Suppressor macrophage treated with lipopolysaccharide for 1 hour (primary cell): ENCODE data around the gene FBN3.
"Not testable (repeated sequence)": the region's sequence is repeated elsewhere in the genome, so short reads cannot be mapped to it uniquely, and the experiment has no call there.

Source experiments
- DNase-seq, 3 donors: peaks; one replicate each; pipeline ENCODE4 v3.0.0-alpha.2; 2020 to 2022

Gene FBN3

GRCh38 chr19:8115805-8116396 lies 33.5 kb downstream of the FBN3 start:
- no peak for DNase-seq

DNA sequence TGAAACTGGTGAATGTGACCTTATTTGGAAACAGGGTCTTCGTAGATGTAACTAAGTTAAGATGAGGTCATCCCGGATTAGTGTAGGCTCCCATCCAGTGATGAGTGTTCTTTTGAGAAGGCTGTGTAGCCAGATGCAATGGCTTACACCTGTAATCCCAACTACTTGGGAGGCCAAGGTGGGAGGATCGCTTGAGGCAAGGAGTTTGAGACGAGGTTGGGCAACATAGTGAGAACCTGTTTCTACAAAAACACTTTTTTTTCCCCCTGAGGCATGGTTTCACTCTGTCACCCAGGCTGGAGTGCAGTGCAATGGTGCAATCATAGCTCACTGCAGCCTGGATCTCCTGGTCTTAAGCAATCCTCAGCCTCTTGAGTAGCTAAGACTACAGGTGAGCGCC lies 36.4 kb downstream of the FBN3 start:
- DNase-seq: no peak

DNA sequence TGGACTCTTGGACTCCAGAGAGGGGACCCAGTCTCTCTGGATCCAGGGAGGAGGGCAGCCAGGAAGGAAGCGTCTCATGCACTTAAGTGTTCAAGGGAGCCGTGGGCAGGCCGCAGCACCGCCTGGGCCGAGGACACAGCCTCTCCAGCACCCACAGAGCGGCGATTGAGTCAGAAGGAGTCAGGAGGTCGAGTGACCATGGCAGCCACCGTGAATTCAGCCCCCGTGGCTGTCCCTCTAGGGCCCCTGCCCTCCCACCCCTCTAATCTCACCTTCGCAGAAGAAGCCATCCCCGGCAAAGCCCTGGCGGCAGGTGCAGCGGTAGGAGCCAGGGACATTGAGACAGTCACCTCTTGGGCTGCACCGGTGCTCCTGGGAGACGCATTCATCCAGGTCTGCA lies 38.0 kb downstream of the FBN3 start:
- DNase-seq: no peak

DNA sequence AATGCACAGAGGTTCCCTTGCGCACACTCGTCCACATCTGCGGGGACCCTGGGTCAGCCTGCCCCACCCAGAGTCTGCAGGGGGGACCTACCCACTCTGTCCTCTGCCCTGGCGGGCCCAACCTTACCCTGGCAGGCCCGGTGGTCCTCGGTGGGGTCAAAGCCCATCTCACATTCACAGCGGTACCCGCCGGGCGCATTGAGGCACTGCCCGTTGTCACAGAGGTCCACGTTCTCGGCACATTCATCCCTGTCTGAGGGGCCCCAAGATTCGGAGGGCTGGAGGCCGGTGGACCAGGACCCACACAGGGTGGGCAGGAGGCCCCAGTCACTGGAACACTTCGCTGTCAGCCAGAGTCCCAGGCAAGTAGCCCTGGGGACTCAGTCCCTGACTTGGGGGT lies 38.5 kb downstream of the FBN3 start:
- DNase-seq: no peak

DNA sequence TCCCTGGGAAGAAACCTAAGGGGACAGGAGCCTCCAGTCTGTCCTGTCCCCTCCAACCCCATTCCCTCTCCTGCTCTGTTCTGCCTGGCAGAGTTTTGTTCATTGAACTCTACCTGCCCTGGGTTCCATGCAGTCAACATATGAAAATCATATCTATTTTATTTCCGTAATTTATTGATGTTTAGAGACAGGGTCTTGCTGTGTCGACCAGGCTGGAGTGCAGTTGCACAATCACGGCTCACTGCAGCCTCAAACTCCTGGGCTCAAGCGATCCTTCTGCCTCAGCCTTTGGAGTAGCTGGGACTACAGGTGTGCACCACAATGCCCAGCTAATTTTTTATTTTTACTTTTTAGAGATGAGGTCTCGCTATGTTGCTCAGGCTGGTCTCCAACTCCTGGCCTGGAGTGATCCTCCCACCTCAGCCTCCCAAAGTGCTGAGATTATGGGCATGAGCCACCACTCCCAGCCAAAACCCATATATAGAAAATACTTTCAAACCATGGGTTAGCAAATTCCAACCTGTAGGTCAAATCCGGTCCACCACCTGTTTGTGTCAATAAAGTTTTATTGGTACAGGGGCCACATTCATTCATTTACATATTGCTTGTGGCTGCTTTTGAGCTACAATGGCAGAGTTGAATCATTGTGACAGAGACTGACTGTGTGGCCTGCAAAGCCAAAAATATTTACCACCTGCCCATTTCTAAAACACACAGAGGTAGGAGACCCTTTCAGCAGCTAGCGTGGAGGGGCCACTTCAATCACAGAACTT lies 39.3 kb downstream of the FBN3 start:
- no peak for DNase-seq

DNA sequence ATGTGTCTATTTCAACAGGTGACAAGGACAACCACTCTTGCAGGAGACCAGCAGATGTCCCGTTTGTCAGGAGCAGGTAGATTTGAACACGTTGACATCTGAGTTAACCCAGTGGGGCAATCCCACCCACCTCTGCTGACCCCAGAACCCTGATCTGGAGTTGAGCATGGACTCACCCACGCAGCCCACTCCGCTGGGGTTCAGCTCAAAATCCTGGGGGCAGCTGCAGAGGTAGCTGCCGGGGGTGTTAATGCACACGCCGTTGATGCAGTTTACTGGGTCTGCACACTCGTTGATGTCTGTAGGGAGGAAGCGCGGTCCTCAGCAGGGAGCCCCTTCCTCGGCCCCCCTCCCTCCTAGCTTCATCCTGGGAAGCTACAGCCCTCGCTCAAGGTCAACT lies 39.9 kb downstream of the FBN3 start:
- DNase-seq: no peak

DNA sequence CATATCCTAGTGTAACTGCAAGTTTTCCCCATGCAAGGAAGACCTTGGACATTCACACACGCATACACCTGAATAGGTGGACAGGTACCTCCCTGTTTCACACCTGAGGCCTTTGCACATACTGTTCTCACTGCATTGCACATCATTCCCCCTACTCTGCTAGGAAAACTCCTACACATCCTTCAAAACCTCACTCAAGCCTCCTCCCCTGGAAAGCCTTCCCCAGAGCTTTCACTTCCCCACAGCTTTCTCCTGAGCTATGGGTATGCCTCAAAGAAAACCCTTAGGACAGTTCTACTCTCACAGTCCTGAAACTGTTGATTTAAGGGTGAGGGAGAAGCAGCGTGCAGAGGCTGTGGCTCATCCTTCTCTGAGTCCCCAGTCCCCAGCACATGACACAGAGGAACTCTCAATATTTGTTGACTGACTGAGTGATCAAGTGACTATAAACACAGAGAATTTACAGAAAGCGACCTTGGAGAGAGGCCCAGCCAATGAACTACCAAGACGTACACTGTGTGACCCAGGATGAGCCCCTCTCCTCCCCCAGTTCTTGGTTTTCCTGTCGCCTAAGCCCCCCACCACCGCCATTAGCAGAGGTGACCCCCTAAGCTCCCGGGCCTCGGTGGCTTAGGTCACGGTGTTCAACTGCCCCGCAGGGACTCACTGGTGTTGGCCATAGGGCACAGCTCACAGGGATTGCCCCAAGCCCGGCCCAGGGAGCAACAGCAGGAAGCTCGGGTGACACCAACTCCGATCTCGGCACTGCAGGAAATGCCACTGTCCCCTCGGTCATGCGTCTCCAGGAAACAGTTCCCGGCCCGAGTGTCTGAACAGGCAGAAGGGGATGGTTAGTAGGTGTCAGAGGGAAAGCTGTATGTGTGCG lies 40.6 kb downstream of the FBN3 start:
- no peak for DNase-seq

DNA sequence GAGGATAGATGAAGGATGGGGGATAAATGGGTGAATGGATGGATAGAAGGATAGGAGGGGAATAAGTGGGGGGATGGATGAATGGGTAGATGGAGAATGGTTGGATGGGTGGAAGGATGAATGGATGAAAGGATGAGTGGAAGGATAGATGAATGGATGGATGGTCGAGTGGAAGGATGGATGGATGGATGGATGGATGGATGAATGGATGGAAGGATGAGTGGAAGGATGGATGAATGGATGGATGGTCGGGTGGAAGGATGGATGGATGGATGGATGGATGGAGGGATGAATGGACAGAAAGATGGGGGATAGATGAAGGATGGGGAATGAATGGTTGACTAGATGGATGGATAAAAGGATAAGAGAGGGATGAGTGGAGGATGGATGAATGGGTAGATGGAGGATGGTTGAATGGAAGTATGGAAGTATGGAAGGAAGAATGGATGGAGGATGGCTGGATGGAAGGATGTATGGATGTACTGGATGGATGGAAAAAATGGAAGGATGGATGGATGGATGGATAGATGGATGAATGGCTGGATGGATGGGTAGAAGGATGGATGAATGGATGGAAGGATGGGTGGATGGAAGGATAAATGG lies 42.0 kb downstream of the FBN3 start:
- no peak for DNase-seq

DNA sequence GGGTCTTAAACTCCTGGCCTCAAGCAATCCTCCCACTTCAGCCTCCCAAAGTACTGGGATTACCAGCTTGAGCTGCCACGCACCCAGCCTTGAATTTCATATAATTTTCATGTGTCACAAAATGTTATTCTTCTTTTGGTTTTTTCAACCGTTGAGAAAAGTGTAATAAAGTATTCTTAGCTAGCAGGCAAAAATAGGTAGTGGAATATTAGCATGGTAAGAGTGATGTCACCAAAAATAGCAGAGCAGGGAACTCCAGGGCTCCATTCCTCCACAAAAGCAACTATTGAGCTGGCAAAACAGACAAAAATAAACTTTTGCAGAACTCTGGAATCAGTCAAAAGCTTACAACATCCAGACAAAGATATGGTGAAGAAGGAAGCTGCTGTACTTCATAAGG lies 43.9 kb downstream of the FBN3 start:
- no peak for DNase-seq

GRCh38 chr19:8101910-8102309 lies 47.5 kb downstream of the FBN3 start:
- not testable (repeated sequence) for DNase-seq

- no peak for DNase-seq
Observed at GRCh38 chr19:8101311-8101710, 48.1 kb downstream of the FBN3 start.

DNA sequence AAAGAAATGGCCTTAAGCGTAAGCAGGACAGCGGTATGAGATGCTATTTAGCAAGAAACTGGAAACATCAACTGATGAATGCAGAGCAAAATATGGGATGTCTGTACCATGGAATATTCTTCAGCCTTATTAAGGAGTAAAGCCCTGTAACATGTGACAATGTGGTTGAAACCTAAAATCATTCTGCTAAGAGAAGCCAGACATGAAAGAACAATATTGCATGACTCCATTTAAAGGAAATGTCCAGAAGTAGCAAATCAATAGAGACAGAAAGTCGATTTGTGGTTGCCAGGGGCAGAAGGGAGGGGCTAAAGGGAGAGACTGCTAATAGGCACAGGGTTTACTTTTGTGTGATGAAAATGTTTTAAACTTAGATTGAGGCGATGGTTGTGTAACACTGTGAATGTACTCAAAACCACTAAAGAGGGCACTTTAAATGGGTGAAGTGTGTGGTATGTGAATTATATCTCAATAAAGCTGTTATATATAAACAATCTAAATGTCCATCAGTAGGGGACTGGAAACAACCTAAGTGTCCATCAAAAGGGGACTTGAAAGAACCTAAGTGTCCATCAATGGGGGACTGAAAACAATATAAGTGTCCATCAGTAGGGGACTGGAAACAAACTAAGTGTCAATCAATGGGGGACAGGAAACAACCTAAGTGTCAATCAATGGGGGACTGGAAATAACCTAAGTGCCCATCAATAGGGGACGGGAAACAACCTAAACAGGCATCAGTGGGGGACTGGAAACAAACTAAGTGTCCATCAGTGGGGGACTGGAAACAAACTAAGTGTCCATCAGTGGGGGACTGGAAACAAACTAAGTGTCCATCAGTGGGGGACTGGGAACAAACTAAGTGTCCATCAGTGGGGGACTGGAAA lies 51.5 kb downstream of the FBN3 start:
- DNase-seq: no peak

DNA sequence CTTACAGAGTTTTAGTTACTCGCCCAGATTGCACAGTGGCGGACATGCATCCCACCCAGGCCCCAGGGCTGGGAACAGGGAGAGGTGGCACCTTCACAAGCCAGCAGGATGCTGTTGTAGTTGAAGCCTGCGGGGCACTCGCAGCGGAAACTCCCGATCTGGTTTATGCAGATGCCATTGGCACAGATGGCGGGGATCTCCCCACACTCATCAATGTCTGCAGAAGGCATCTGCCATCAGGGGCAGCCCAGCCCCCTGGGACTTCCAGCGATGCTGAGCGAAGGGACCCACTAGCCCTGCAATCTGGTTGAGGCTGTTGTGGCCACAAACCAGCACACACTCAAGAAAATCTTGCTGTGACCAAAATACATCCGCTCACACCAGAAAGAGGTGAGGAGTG lies 52.2 kb downstream of the FBN3 start:
- no peak for DNase-seq

DNA sequence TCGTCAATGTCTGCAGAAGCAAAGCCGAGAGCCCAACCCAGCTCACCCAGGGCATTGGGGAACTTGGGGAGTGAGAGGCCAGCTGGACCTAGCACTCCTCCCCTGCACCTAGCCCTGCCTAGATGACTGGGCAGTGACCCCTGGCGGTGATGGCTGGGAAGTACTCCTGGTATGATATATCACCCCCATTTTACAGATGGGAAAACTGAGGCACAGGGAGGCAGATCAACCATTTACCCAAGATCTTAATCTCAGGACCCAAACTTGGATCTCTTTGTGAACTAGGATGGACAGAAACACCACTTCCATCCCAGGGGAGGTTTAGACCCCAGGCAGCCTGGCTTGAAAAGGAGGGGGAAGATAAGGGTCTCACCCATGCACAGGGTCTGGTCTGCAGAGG lies 53.3 kb downstream of the FBN3 start:
- DNase-seq: no peak

DNA sequence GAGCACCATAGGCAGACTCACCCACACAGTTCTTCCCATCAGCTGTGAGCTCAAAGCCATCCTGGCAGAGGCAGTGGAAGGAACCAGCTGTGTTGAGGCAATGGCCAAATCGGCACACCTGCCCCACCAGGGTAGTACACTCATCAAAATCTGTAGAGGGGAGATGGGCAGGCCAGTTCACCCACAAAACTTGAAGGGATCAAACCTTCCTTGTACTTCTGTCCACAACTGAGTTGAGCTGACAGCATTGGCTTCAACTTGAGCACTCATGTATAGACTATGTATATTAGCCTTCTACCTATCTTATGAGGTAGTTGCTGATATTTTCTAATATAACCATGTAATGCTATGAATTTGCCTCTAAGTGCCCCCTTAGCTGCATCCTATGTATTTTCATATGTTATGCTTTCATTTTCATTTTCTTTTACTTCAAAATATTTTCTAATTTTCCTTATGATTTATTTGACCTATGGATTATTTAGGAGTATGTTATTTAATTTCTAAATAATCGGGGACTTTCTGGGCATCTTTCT lies 54.0 kb downstream of the FBN3 start:
- DNase-seq: no peak

DNA sequence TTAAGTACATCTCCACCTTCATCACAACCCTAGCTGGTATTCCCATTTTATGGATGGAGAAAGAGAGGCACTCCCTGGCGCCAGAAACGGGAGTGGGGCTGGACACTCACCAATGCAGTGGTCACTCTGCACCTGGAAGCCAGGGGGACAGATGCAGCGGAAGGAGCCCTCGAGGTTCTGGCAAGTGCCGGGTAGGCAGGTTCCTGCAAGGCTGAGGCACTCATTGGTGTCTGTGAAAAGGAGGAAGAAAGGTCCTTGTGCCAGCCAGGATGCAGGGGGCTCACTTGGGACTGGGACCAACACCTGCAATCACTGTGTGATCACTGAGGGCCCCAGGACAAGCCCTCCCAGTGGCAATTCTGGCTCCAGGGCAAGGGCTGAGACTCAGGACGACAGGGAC lies 55.1 kb downstream of the FBN3 start:
- no peak for DNase-seq

DNA sequence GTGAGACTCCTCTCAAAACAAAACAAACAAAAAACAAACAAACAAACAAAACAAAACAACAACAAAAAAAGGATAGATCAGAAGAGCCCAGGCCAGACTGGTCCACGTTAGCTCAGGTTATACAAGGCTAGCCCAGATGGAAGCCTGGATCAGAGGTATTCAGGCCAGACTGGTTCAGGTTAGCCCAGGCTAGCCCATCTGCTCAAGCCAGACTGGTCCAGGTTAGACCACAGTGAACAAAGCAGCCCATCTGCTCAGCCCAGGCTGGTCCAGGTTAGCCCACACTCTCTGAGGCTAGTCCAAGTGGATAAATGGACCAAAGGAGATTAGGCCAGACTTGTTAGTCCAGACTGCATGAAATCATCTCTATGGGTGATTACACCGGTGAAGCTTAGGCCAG lies 55.7 kb downstream of the FBN3 start:
- no peak for DNase-seq

GRCh38 chr19:8090950-8091349 lies 58.4 kb downstream of the FBN3 start:
- no peak for DNase-seq

- DNase-seq: no peak
Observed at GRCh38 chr19:8089664-8090601, 59.5 kb downstream of the FBN3 start.

DNA sequence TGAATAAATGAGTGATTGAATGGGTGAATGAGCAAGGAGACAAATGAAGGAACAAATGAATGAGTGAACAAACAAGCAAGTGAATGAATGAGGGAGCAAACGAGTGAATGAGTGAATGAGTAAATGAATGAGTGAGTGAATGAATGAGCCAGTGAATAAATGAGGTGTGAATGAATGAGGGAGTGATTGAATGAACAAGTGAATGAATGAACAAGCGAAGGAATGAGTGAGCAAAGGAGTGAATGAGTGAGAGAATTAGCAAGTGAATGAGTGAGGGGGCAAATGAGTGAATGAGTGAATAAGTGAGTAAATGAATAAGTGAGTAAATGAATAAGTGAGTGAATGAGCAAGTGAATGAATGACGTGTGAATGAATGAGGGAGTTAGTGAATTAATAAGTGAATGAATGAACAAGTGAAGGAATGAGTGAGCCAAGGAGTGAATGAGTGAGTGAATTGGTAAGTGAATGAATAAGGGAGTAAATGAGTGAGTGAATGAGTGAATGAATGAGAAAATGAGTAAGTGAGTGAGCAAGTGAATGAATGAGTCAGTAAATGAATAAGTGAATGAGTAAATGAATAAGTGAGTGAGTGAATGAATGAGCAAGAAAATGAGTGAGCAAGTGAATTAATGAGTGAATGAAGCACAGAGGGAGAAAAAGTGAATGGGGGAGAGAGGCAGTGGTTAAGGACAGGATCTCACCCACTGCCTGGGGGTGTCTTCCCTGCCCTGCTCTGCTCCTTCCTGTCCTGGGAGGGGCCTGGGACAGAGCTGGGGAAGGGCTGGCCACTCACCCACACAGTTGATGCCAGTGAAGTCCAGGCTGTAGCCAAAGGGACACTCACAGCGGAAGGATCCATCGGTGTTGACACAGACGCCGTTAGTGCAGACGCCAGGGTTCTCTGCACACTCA lies 60.4 kb downstream of the FBN3 start:
- DNase-seq: no peak
